ENCODE results near the gene ACTR3.

DNA sequence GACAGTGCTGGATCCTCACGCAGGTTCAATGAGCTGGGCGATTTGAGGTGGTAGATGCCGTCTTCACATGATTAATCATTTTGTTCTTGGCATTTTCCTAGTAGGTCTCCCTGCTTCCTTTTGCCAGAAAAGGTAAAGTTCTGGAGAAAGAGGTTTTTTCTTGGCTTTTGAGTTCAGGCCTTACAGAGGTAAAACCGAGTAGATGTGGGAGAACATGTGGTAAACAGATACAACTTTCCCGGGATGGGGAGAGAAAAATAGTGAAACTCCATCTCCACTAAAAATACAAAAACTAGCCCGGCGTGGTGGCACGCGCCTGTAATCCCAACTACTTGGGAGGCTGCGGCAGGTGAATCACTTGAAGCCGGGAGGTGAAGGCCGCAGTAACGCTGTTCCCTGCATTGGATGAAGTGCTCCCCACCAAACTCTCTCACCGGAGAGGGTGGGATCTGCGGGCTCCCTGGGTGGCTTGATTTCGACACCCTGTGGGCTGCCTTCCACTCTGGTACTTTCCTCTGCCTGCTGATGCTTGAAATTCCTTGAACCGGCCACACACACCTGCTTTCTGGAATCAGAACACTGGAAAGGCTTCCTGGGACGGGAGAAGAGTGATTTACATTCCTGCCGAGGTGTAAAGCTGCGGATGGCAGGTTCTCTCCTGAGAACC lies 88.8 kb downstream of the ACTR3 start:
- TF ChIP-seq EZH2 (IDR thresholded peaks at IDR 0.05; ENCODE audit: borderline replicate concordance, low read length) = no peak
- no peak for TF ChIP-seq CTCF (conservative IDR thresholded peaks at IDR 0.05 in 1 of 2, IDR thresholded peaks at IDR 0.05 in 1 of 2; ENCODE audit: extremely low read depth in 1 of 2, insufficient read depth in 1 of 2, low read depth in 1 of 2, low read length in 2 of 2)

Data from mammary epithelial cell (primary cell).